Neuronal stem cell (in vitro differentiated cells): ENCODE measurements around the gene STRN4.
A peak's percentile ranks its signal among the peaks of the same experiment; 100 is the strongest.

Experiments
- DNase-seq: peaks from one replicate; pipeline ENCODE4 v3.0.0-alpha.2; 2013; ENCODE audit warnings: low spot score
- H2AFZ ChIP-seq: one replicate; pipeline ENCODE4 v1.6.1; 2013; ENCODE audit warnings: mild to moderate bottlenecking, low read length, inconsistent platforms
- H2AK5ac ChIP-seq: 2 replicates; pipeline ENCODE4 v1.6.1; 2013; ENCODE audit warnings: low read depth, mild to moderate bottlenecking, inconsistent platforms, low read length, moderate library complexity, mixed read lengths
- H2BK120ac ChIP-seq: 2 replicates; pipeline ENCODE4 v1.6.1; 2013; ENCODE audit warnings: low read depth, mild to moderate bottlenecking, inconsistent platforms, low read length, moderate library complexity, mixed read lengths
- H2BK12ac ChIP-seq: one replicate; pipeline ENCODE4 v1.6.1; 2013; ENCODE audit warnings: low read length, inconsistent platforms
- H2BK15ac ChIP-seq: 2 replicates; pipeline ENCODE4 v1.6.1; 2013; ENCODE audit warnings: mild to moderate bottlenecking, low read length, inconsistent platforms, mixed read lengths
- H2BK5ac ChIP-seq: one replicate; pipeline ENCODE4 v1.6.1; 2013; ENCODE audit warnings: inconsistent platforms, mild to moderate bottlenecking, low read length, moderate library complexity
- H3K14ac ChIP-seq: one replicate; pipeline ENCODE4 v1.6.1; 2013; ENCODE audit warnings: low read length, inconsistent platforms
- H3K18ac ChIP-seq: 2 replicates; pipeline ENCODE4 v1.6.1; 2013; ENCODE audit warnings: low read length, inconsistent platforms
- H3K23ac ChIP-seq: 2 replicates; pipeline ENCODE4 v1.6.1; 2013; ENCODE audit warnings: low read depth, mild to moderate bottlenecking, mixed read lengths, low read length, inconsistent platforms; ENCODE audit not compliant: poor library complexity
- H3K27ac ChIP-seq: replicated peaks from 3 replicates; pipeline ENCODE4 v1.5.1; 2013; ENCODE audit warnings: low read length, inconsistent platforms
- H3K27me3 ChIP-seq, 3 experiments: 2 replicates each; pipeline ENCODE4 v1.6.1; 2013; ENCODE audit warnings: low read length in 3 of 3, mild to moderate bottlenecking in 2 of 3, inconsistent platforms in 1 of 3, low read depth in 1 of 3, mixed read lengths in 1 of 3, moderate library complexity in 1 of 3; ENCODE audit not compliant: control insufficient read depth in 3 of 3, insufficient read depth in 3 of 3
- H3K36me3 ChIP-seq, 2 donors: replicated peaks in 1 of 2; 2 replicates each; pipeline ENCODE4 v1.6.1; 2013; ENCODE audit warnings: low read length in 2 of 2; ENCODE audit not compliant: control insufficient read depth in 2 of 2, insufficient read depth in 2 of 2
- H3K4ac ChIP-seq: 2 replicates; pipeline ENCODE4 v1.6.1; 2013; ENCODE audit warnings: inconsistent platforms, mild to moderate bottlenecking, low read length, moderate library complexity
- H3K4me1 ChIP-seq, 2 donors: 1 replicate in 1 of 2; 2 replicates in 1 of 2; pipeline ENCODE4 v1.6.1; 2013; ENCODE audit warnings: low read length in 2 of 2, low read depth in 1 of 2; ENCODE audit not compliant: control insufficient read depth in 2 of 2, insufficient read depth in 1 of 2
- H3K4me2 ChIP-seq: one replicate; pipeline ENCODE4 v1.6.1; 2013; ENCODE audit warnings: mild to moderate bottlenecking, low read length, inconsistent platforms; ENCODE audit not compliant: insufficient read depth, poor library complexity, severe bottlenecking
- H3K4me3 ChIP-seq, 2 donors: 2 replicates each; pipeline ENCODE4 v1.5.1; 2013; ENCODE audit warnings: low read length in 2 of 2, mild to moderate bottlenecking in 2 of 2, inconsistent platforms in 1 of 2, moderate library complexity in 1 of 2
- H3K79me1 ChIP-seq: one replicate; pipeline ENCODE4 v1.6.1; 2013; ENCODE audit warnings: low read depth, mild to moderate bottlenecking, inconsistent platforms, low read length, moderate library complexity
- H3K9ac ChIP-seq: one replicate; pipeline ENCODE4 v1.6.1; 2013; ENCODE audit warnings: mild to moderate bottlenecking, low read depth, low read length, inconsistent platforms; ENCODE audit not compliant: poor library complexity
- H3K9me3 ChIP-seq, 2 donors: replicated peaks in 1 of 2; 2 replicates each; pipeline versions ENCODE3 to v1.6.1; 2013; ENCODE audit warnings: low read length in 2 of 2, mild to moderate bottlenecking in 2 of 2, inconsistent platforms in 1 of 2, low read depth in 1 of 2, mixed read lengths in 1 of 2, moderate library complexity in 1 of 2; ENCODE audit not compliant: control insufficient read depth in 2 of 2, insufficient read depth in 1 of 2
- H4K8ac ChIP-seq: one replicate; pipeline ENCODE4 v1.6.1; 2013; ENCODE audit warnings: low read depth, mild to moderate bottlenecking, inconsistent platforms, low read length, moderate library complexity
- H4K91ac ChIP-seq: one replicate; pipeline ENCODE4 v1.6.1; 2013; ENCODE audit warnings: low read length, low read depth, mild to moderate bottlenecking, inconsistent platforms; ENCODE audit not compliant: poor library complexity
- WGBS, 2 donors: extraction: QIAGEN DNeasy Blood & Tissue Kit; methylation state at CpG; one replicate each; pipeline ENCODE4 v1.1.7; 2013; ENCODE audit warnings: missing lambda C conversion rate in 2 of 2, mixed read lengths in 1 of 2; ENCODE audit not compliant: insufficient read length in 2 of 2, insufficient replicate concordance in 1 of 2; ENCODE audit errors: extremely low coverage in 2 of 2; 5-methylcytosine and 5-hydroxymethylcytosine counted together

The STRN4 gene

GRCh38 chr19:46710687-46711086, 35.6 kb downstream of the STRN4 start:
- no peak overlapping the region for H3K23ac ChIP-seq
- no peak overlapping the region for H2AFZ ChIP-seq
- H3K4me2 ChIP-seq: no peak overlapping the region
- peak overlapping the region; percentile 23 for H4K8ac ChIP-seq
- no peak overlapping the region for H3K4me3 ChIP-seq
- no peak overlapping the region for H2AK5ac ChIP-seq
- H3K9ac ChIP-seq: no peak overlapping the region
- H3K27me3 ChIP-seq: no peaks in the 10 kb centered on the region
- no peak overlapping the region for H3K4ac ChIP-seq
- H2BK15ac ChIP-seq: no peak overlapping the region
- H2BK5ac ChIP-seq: peak overlapping the region; percentile 24
- peak overlapping the region; percentile 71 for H3K18ac ChIP-seq
- H3K9me3 ChIP-seq: peaks cover 0 to 3% of the 10 kb centered on the region in 2 donors
- H3K4me1 ChIP-seq: peaks cover 5 to 7% of the 10 kb centered on the region in 2 donors
- H3K79me1 ChIP-seq: peaks cover 9% of the 10 kb centered on the region
- no peak overlapping the region for H2BK12ac ChIP-seq
- H3K36me3 ChIP-seq: peaks cover 16 to 54% of the 10 kb centered on the region in 2 donors
- no peak overlapping the region for H3K27ac ChIP-seq
- H4K91ac ChIP-seq: no peak overlapping the region
- no peak for DNase-seq
- no CpG with 5 or more reads among the region's 25 CpGs for WGBS, 2 donors
- H3K14ac ChIP-seq: no peak overlapping the region
- H2BK120ac ChIP-seq: no peak overlapping the region

- H3K18ac ChIP-seq: no peak overlapping the region
- no peak overlapping the region for H2BK12ac ChIP-seq
- H2AFZ ChIP-seq: no peak overlapping the region
- H3K4me2 ChIP-seq: no peak overlapping the region
- no peak overlapping the region for H2BK15ac ChIP-seq
- H3K9me3 ChIP-seq: no peaks in the 10 kb centered on the region
- H3K23ac ChIP-seq: peak overlapping the region; percentile 25
- no peaks in the 10 kb centered on the region for H3K27me3 ChIP-seq
- H2AK5ac ChIP-seq: no peak overlapping the region
- DNase-seq: no peak
- H3K27ac ChIP-seq: no peak overlapping the region
- H3K4ac ChIP-seq: no peak overlapping the region
- no peaks in the 10 kb centered on the region for H3K79me1 ChIP-seq
- H2BK120ac ChIP-seq: no peak overlapping the region
- no peak overlapping the region for H3K14ac ChIP-seq
- H3K36me3 ChIP-seq: peaks cover 35 to 80% of the 10 kb centered on the region in 2 donors
- no peak overlapping the region for H4K91ac ChIP-seq
- H4K8ac ChIP-seq: no peak overlapping the region
- no peak overlapping the region for H2BK5ac ChIP-seq
- peak overlapping the region; percentile 22 for H3K9ac ChIP-seq
- H3K4me1 ChIP-seq: no peaks in the 10 kb centered on the region
- WGBS, 2 donors: no CpG with 5 or more reads among the region's 21 CpGs
- H3K4me3 ChIP-seq: peak overlapping the region in 1 of 2 donors; percentile 70
Observed at GRCh38 chr19:46704379-46705076, 41.7 kb downstream of the STRN4 start.

- H3K79me1 ChIP-seq: no peaks in the 10 kb centered on the region
- H3K27me3 ChIP-seq: no peaks in the 10 kb centered on the region
- no peak overlapping the region for H2BK15ac ChIP-seq
- H3K9ac ChIP-seq: no peak overlapping the region
- H4K8ac ChIP-seq: no peak overlapping the region
- no peak overlapping the region for H3K14ac ChIP-seq
- H2AFZ ChIP-seq: no peak overlapping the region
- no peak overlapping the region for H2BK120ac ChIP-seq
- H3K4me3 ChIP-seq: no peak overlapping the region
- no peak overlapping the region for H3K4me2 ChIP-seq
- H2BK12ac ChIP-seq: no peak overlapping the region
- H4K91ac ChIP-seq: no peak overlapping the region
- H3K4me1 ChIP-seq: peaks cover 0 to 6% of the 10 kb centered on the region in 2 donors
- no peak overlapping the region for H2BK5ac ChIP-seq
- no peak overlapping the region for H2AK5ac ChIP-seq
- no CpG with 5 or more reads among the region's 13 CpGs for WGBS, 2 donors
- H3K36me3 ChIP-seq: peaks cover 44 to 79% of the 10 kb centered on the region in 2 donors
- no peak for DNase-seq
- H3K18ac ChIP-seq: no peak overlapping the region
- H3K23ac ChIP-seq: no peak overlapping the region
- no peak overlapping the region for H3K4ac ChIP-seq
- no peak overlapping the region for H3K27ac ChIP-seq
- no peaks in the 10 kb centered on the region for H3K9me3 ChIP-seq
Observed at GRCh38 chr19:46700704-46701103, 45.5 kb downstream of the STRN4 start.

- no peak overlapping the region for H3K18ac ChIP-seq
- H4K8ac ChIP-seq: no peak overlapping the region
- no peak overlapping the region for H3K9ac ChIP-seq
- H2BK120ac ChIP-seq: no peak overlapping the region
- H2BK5ac ChIP-seq: no peak overlapping the region
- H3K4me1 ChIP-seq: peaks cover 0 to 6% of the 10 kb centered on the region in 2 donors
- peaks cover 47 to 88% of the 10 kb centered on the region in 2 donors for H3K36me3 ChIP-seq
- H3K27ac ChIP-seq: no peak overlapping the region
- no peak overlapping the region for H2AK5ac ChIP-seq
- no peak overlapping the region for H3K4ac ChIP-seq
- no peak overlapping the region for H2BK12ac ChIP-seq
- no peak for DNase-seq
- no peak overlapping the region for H3K14ac ChIP-seq
- H3K9me3 ChIP-seq: no peaks in the 10 kb centered on the region
- no peak overlapping the region for H4K91ac ChIP-seq
- peak overlapping the region; percentile 34 for H3K23ac ChIP-seq
- H2BK15ac ChIP-seq: no peak overlapping the region
- WGBS, 2 donors: no CpG with 5 or more reads among the region's 11 CpGs
- no peaks in the 10 kb centered on the region for H3K27me3 ChIP-seq
- no peak overlapping the region for H2AFZ ChIP-seq
- no peak overlapping the region for H3K4me3 ChIP-seq
- H3K79me1 ChIP-seq: no peaks in the 10 kb centered on the region
- no peak overlapping the region for H3K4me2 ChIP-seq
Observed at GRCh38 chr19:46698395-46699321, 47.6 kb downstream of the STRN4 start.
